Right hindlimb (tissue), 1 donor: Measurements from ENCODE around the gene DPEP2.
"Not testable (repeated sequence)": the region's sequence is repeated elsewhere in the genome, so short reads cannot be mapped to it uniquely, and the experiment has no call there.

Source experiments
- DNase-seq: peaks from one replicate; pipeline ENCODE4 v3.0.0-alpha.2; 2018

The DPEP2 gene

DNA sequence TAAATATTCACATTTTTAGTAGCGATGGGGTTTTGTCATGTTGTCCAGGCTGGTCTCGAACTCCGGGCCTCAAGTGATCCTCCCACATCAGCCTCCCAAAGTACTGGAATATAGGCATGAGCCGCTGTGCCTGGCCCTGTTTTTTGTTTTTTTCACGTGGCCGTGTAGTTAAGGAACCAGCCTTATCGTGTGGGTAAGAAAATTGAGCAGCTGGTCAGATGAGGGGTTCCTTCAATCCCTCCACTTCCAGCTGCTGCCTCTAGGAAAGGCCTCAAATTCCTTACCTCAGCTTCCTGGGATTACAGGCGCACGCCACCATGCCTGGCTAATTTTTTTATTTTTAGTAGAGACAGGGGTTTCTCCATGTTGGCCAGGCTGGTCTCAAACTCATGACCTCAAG, 5.9 kb upstream of the DPEP2 start:
- DNase-seq = no peak

DNA sequence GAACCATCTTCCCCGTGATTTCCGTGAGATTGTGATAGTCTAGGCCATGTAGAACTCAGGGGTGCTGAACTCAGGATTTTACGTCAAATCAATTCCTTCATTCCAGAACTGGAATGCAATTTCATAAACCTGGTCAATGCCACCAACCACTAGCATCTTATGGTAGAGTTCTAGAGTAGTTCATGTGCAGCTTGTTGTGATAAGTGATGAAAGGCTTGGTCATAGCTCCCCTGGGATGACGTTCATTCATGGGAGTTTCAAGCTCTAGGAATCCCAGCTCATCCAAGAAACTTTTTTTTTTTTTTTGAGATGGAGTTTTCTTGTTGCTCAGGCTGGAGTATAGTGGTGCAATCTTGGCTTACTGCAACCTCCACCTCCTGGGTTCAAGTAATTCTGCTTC, 3.7 kb upstream of the DPEP2 start:
- no peak for DNase-seq

DNA sequence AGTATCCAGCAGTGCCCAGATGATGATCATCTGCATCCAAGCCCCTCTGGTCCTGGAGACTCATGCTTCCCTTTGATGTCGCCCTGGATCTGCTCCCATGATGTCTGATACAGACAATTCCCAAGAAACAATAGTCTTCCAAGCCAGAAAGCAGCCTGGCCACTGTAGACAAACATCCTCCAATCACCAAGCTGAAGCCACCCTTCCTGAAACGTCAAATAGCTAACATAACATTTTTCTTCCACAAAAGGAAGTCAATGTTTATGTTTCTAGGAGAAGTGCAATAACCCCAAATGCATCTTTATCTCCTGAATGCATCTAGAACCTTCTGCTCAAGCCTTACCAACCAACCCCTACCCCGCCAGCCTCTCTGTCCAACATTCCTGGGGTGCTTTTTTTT, 1.2 kb upstream of the DPEP2 start:
- no peak for DNase-seq

DNA sequence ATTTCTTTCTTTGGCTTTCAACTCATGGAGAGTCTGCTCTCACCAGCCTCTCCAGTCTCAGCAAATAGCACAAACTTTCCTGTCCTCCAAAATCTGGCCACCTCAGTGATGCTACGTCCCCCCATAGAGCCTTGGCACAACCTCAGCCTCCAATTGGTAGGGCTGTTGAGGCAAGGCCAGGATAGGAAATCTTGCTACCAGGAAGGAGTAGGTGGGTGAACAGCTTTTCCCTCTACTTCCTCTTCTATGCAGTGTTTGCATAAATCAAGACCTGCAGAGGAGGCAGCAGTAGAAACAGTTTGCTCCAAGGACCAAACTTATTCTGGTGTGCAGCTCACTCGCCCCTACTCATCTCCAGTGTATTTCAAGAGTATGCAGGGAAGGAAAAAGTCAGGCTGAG, 701 bp upstream of the DPEP2 start:
- no peak for DNase-seq

DNA sequence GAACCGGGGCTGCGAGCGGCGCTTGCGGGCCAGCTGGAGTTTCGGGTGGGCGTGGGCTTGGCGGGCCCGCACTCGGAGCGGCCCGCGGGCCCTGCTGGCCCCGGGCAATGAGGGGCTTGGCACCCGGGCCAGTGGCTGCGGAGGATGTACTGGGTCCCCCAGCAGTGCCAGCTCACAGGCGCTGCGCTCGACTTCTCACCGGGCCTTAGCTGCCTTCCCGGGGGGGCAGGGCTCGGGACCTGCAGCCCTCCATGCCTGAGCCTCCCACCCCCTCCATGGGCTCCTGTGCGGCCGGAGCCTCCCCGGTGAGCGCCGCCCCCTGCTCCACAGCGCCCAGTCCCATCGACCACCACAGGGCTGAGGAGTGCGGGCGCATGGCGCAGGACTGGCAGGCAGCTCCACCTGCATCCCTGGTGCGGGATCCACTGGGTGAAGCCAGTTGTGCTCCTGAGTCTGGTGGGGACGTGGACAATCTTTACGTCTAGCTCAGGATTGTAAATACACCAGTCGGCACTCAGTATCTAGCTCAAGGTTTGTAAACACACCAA, 979 bp downstream of the DPEP2 start:
- DNase-seq = not testable (repeated sequence)

DNA sequence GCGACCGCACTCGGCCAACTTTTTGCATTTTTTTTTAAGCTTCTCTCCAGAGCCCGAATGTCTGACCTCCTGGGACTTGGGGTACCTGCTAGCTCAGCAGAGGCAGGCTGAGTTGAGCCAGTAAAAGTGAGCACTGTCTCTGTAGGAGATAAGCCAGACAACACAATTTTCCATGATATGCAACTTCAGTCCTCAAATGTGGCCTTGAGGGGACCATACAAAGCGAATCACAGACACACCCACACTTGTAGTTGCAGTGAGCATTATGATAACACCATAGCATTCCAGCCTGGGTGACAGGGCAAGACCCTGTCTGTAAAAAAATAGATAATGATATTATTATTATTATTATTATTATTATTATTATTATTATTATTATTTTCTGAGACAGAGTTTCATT, 2.6 kb downstream of the DPEP2 start:
- DNase-seq = no peak

DNA sequence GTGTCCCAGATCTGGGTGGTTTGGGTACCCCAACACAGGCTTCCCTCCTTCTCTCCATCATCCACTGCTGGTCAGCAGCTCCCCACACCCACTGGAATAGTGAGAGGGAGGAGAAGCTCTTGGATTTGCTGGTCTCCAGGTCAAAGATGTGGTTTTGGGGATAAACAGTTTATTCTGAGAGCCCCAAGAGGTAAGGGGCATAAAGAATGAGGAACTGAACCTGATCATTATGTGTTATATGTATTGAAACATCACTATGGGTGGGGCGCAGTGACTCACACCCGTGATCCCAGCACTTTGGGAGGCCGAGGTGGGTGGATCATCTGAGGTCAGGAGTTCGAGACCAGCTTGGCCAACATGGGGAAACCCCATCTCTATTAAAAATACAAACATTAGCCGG, 3.9 kb downstream of the DPEP2 start:
- no peak for DNase-seq

DNA sequence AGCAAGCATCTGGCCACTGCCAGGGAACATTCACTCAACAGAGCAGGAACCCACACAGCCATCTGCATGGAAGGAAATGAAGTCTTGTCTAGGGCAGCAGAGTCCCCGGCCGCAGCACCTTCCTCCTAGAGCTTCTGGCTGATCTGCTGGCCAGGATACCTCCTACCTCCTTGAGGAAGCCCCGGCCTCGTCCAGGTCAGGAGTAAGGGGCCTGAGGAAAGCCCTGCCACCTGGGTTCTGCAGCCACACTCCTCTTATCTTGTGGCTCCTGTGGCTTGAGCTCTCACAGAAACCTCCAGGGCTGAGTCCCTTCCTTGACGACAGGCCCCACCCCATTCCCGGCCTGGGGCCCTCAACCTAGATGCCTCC, 5.3 kb downstream of the DPEP2 start:
- DNase-seq = not testable (repeated sequence)

DNA sequence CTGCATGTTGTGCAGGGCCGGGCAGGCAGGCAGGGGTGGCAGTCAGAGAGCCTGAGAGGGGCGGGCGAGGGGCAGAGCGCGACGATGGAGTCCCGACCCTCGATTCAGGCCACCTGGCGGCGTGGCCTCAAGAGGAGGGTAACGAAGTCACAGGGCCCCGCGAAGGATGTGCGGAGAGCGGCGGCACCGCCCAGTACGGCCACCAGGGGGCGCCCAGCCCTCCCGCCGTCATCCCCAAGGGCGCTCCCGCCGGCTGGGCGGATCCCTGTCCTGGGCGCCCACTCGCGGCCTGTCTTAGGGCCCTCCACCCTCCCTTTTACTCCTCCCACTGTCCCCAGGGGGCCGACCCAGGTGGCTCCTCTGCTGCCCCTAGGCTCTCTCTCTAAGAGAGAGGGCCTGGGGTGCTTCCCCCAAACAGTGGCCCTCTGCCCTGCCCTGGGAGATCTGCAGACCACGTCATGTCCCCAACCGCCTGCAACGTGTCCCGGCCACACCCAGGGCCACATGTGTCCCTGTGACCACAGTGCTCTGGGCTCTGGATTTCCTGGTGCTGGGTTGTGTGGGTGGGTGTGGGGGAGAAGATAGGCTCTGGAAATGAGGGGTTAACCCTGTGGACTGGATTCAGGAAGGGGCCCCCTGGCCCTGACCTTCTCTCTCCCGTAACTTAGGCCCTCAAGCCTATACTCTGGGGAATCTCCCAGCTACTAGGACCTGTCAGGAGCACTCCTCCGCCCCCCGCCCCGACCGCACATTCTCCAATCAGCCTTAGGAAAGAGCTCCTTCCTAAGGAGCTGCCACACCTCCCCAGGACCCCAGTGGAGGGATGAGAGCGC, 5.9 kb downstream of the DPEP2 start:
- peak; percentile 81 for DNase-seq

DNA sequence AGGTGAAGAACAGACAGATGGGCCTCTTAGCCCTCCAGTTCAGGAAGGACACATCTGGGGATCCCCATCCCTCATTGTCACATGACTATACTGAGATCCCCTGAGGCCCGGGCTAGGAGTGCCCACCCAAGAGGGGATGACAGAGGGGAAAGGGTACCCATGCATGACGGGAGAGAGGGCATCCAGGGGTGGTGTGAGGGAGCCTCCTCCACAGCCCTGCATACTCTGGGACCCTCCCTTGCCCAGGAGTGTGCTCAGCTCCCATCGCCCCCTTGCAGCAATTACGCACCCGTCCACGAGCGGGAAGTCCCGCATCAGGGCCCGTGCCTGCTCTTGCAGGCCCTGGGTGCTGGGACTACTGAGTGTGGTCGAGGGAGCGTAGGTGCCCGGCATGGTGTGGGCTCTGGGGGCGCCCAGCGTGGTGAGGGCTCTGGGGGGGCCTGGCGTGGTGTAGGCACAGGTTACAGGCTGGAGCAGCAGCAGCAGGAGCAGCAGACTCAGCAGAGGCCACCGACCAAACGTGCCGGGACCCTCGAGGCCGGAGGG, 6.5 kb downstream of the DPEP2 start:
- DNase-seq = no peak

DNA sequence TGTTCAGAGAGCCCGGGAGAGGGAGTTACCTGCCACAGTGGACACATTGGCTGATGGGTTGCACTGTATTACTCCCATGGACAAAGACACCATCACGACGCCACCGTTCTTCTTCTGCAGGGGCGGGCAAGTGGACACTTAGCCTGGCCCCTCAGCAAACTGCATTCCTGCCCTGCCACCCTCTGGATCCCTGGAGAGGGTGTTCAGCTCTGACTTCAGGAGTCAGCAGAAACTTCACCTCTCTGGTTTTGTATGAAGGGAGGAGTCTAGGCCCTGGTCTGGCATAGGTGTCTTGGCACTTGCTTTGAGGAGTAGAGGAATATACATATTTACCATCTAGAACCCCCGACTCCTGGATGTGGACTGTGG, 9.3 kb downstream of the DPEP2 start:
- no peak for DNase-seq

DNA sequence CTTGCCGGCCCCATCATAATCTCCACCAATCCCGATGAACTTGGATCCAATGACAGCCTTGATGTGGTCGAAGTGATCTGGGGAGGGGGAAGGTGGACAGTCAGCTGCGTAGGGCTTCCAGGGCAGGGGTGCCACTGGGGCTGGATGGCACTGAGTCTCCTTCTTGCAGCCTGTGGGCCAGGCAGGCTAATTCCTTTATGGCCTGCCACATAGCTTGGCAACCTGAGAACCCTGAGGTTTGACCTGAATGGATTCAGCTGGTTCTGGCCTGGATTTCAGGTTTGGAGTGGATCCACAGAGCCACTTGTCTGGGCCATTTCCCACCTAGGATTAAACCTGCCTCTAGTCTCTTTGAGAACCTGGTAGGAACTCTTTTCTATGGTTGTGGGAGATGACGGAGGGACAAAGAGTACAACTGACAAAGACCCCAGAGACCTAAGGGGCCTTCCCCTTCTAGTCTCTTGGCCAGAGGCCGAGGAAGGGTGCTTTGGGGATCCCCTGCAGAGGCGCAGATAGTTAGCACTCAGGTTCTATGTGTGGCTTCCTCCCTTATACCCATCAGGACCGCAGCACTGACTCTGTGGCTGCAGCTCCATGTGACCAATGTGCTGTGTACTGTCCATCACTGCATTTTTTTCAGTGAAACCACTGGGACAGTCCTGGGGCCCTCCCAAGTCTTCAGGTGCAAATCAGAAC, 9.8 kb downstream of the DPEP2 start:
- no peak for DNase-seq

DNA sequence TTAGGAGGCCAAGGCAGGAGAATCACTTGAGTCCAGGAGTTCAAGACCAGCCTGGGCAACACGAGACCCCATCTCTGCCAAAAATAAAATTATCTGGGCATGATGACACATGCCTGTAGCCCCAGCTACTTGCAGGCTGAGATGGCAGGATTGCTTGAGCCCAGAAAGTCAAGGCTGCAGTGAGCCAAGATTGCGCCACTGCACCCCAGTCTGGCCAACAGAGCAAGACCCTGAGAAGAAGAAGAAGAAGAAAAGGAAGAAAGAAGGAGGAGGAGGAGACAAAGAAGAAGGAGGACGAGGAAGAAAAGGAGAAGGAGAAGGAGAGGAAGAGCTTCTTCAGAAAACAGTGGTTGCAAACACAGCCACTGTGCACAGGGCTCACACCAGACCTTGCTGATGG, 10.6 kb downstream of the DPEP2 start:
- no peak for DNase-seq

DNA sequence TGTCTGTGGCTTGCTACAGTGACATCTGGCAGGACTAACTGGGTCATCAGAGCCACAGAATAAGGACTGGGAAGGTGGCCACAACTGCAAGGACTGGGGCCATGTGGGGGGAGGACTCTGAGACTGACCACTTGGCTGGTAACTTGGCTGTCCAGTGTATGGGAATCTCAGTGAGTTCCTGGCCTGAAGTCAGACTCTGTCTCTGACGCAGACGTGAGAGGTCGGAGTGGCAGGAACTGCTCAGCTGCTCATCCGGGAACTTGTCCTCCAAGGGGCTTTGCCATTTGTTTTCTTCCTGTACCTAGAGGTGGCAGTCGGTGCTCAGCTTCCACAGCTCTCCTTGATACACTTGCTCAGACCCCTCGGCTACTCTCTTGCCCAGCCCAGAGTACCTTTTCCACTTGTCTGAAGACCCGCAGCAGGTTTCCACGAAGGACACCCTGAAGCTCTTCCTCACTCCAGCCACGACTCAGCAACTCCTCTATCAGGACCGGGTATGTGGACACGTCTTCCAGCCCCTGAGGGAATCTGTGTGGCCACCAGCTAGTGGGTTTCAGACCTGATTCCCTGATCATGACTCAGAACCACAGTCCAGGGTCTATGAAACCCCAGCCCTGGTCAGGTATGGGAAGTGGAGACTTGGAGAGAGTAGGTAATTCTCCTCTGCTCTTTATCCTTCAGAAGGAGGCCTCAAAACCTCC, 11.7 kb downstream of the DPEP2 start:
- no peak for DNase-seq

DNA sequence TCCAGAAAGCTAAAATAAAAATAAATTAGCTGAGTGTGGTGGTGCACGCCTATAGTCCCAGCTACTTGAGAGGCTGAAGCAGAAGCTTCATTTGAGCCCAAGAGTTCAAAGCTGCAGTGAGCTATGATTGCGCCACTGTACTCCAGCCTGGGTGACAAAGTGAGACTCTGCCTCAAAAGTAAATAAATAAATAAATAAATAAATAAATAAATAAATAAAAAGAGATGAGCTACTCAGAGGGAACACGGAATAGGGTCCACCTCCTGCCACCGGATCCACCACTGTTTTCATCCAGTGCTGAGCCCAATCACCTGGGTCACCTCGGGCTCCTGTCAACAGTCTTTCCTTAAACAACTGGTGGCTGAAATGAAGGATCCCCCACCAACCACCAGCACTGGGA, 12.3 kb downstream of the DPEP2 start:
- DNase-seq = no peak

DNA sequence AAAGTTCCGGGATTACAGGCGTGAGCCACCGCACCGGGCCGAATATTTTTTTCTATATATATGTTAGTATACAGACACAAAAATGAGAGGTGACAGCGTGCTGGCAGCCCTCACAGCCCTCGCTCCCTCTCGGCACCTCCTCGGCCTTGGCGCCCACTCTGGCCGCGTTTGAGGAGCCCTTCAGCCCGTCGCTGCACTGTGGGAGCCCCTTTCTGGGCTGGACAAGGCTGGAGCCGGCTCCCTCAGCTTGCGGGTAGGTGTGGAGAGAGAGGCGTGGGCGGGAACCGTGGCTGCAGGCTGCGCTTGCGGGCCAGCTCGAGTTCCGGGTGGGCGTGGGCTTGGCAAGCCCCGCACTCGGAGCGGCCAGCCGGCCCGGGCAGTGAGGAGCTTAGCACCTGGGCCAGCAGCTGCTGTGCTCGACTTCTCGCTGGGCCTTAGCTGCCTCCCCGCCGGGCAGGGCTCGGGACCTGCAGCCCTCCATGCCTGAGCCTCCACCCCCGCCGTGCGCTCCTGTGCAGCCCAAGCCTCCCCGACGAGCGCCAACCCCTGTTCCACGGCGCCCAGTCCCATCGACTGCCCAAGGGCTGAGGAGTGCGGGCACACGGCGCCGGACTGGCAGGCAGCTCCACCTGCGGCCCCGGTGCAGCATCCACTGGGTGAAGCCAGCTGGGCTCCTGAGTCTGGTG, 17.1 kb downstream of the DPEP2 start:
- no peak for DNase-seq

DNA sequence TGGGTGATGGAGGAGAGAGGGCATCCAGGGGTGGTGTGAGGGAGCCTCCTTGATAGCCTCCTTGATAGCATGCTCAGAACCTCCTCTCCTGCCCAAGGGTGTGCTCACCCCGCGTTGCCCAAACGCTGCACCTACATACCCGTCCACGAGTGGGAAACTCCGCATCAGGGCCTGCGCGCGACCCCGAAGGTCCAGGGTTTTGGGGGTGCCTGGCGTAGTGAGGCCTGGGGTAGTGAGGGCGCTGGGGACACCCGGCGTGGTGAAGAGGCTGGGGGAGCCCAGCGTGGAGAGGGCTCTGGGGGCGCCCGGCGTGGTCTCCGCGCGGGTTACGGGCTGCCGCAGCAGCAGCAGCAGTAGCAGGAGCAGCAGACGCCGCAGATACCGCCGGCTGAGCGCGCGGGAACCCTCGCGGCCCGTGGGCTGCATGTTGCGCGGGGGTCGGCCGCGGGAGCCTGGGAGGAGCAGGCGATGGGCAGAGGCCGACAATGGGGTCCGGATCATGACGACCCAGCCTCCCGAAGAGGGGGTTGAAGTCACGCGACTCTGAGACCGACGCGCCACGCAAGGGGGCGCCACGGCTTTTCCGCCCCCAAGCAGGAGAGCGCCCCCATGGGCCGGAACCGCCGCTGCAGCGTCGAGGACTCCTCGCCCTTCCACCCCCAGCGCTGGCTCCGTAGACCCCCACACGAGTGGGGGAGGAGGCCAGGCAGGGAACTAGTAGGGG, 19.2 kb downstream of the DPEP2 start, which contains the start of gene DPEP3:
Gene DPEP3, minus strand, starts transcription at position 545 of the 724 bp plus-strand sequence. Its CDS starts 119 bp downstream, at position 426.
- DNase-seq = no peak

DNA sequence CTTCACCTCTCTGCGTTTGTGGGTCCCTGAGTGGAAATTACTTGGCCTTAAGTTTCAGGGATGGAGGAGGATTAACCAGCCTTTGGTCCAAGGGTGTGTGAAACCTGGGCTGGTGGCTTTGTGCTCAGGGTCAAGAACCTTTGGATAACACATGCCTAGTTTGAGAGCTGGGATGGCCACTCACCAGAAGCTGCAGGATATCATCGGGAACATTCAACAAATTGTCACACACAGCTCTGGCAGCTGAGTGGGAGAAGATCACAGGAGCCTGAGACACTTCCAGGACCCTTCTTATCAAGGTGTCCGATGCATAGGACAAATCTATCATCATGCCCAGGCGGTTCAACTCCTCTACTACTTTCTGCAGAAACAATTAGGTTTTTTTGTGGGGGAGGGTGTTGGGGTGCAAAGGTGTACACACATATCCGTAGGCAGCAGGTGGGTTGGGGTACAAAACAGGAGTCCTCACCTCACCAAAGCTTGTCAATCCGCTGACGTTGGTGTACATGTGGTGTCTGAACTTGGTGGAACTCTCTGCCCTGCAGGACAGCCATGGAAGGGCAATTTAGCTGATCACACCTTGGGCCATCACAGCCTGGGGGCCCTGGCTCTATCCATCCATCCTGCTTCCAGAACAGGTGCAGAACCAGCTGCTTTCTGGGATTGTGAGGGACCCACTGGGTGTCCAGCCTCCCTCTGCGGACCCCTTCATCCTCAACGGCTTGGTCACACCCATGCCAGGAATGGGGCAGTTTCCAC, 21.6 kb downstream of the DPEP2 start:
- DNase-seq = no peak

DNA sequence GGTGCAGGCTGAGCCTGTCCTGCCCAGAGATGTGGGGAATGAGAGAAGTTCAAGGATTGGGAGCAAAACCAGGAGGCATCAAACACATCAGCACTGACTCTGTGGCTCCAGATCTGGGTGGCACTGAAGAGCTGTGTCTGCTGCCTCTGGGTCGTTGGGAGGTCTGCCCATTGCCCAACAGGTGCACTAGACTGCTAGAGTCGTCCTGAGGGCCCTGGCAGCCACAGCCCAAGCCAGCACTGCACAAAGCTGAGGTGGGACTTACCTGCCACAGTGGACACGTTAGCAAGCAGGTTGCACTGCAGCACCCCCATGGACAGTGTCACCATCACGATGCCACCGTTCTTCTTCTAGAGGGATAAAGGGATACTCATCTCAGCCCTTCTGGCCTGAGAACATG, 22.3 kb downstream of the DPEP2 start:
- DNase-seq = no peak

DNA sequence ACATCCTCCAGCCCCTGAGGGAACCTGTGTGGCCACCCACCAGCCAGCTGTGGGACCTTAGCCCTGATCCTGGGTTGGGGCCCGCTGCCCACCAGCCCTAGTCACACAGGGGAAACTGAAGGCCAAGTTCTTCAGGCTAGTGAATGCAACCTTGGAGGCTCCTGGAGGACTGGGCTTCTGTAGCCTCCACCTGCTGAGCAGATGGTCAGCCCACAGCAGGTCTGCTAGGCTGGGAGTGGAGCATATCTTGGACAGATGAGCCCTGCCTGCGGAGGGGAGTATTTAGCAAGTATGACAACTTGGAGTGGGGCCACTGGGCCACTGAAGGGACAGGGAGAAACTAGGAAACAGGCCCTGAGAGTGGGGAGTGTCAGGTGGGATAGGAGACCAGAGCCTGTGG, 23.1 kb downstream of the DPEP2 start:
- no peak for DNase-seq
